ENCODE results near the gene RTN4IP1. TPM values are rescaled to one million over a fixed set of nuclear protein-coding genes. Genes with fewer than 3 reads are reported as not detected.

The RTN4IP1 gene
- total RNA-seq, 4 donors from 2014 or later = 9.1 to 19.1 (median 13.1) TPM

- no peak for DNase-seq
- Histone ChIP-seq H3K4me1 (no peaks in the 10 kb centered on the region), H3K27ac (no peak overlapping the region), H3K4me3 (no peak overlapping the region), H3K36me3 (peaks cover 0 to 7% (median 2%) of the 10 kb centered on the region in 4 donors), H3K27me3 (no peaks in the 10 kb centered on the region), H3K9me3 (no peaks in the 10 kb centered on the region)
- intact Hi-C loops (cut with DNase I; ENCODE audit: low total_unique reads) (no loop called here), in situ Hi-C loops (cut with MboI; ENCODE audit: low pct_ligation_motif_present in 1 of 4, low pct_unique_long_range_greater_than_20kb in 1 of 4, low sequenced_read_pairs in 3 of 4) (no loop called here)
- TF ChIP-seq CTCF (IDR thresholded peaks at IDR 0.05) (no peak), POLR2AphosphoS5 (IDR thresholded peaks at IDR 0.05) (no peak), POLR2A (IDR thresholded peaks at IDR 0.05) (no peak), EP300 (IDR thresholded peaks at IDR 0.05; ENCODE audit: low read depth) (no peak)
- WGBS, 2 donors (ENCODE audit: low coverage in 1 of 2) = 52 to 80% methylated on average over 1 to 2 of the region's 2 CpGs
Measured at GRCh38 chr6:106534564-106534982, 94.7 kb downstream of the RTN4IP1 start.

- Histone ChIP-seq H3K27ac (no peak overlapping the region), H3K27me3 (no peaks in the 10 kb centered on the region), H3K9me3 (no peaks in the 10 kb centered on the region), H3K4me1 (no peaks in the 10 kb centered on the region), H3K36me3 (peaks cover 0 to 13% (median 2%) of the 10 kb centered on the region in 4 donors), H3K4me3 (no peak overlapping the region)
- in situ Hi-C loops (cut with MboI; ENCODE audit: low pct_ligation_motif_present in 1 of 4, low pct_unique_long_range_greater_than_20kb in 1 of 4, low sequenced_read_pairs in 3 of 4) = no loop called here
- DNase-seq = no peak
- TF ChIP-seq EP300 (IDR thresholded peaks at IDR 0.05; ENCODE audit: low read depth) = no peak
- TF ChIP-seq CTCF (IDR thresholded peaks at IDR 0.05) = no peak
- TF ChIP-seq POLR2AphosphoS5 (IDR thresholded peaks at IDR 0.05) = no peak
- no peak for TF ChIP-seq POLR2A (IDR thresholded peaks at IDR 0.05)
- intact Hi-C loops (cut with DNase I; ENCODE audit: low total_unique reads) = no loop called here
- WGBS, 2 donors (ENCODE audit: low coverage in 1 of 2) = 0 to 50% methylated on average over 1 of the region's 1 CpG
Measured at GRCh38 chr6:106534004-106534403, 95.3 kb downstream of the RTN4IP1 start.

GRCh38 chr6:106533054-106533453 is 96.2 kb downstream of the RTN4IP1 start:
- no peaks in the 10 kb centered on the region for H3K9me3 ChIP-seq
- in situ Hi-C loops (cut with MboI; ENCODE audit: low pct_ligation_motif_present in 1 of 4, low pct_unique_long_range_greater_than_20kb in 1 of 4, low sequenced_read_pairs in 3 of 4) (no loop called here), intact Hi-C loops (cut with DNase I; ENCODE audit: low total_unique reads) (no loop called here)
- H3K36me3 ChIP-seq = peaks cover 0 to 16% (median 2%) of the 10 kb centered on the region in 4 donors
- TF ChIP-seq POLR2AphosphoS5 (IDR thresholded peaks at IDR 0.05) = no peak
- no peak for TF ChIP-seq CTCF (IDR thresholded peaks at IDR 0.05)
- no peak for TF ChIP-seq POLR2A (IDR thresholded peaks at IDR 0.05)
- no peak for TF ChIP-seq EP300 (IDR thresholded peaks at IDR 0.05; ENCODE audit: low read depth)
- no peaks in the 10 kb centered on the region for H3K27me3 ChIP-seq
- H3K27ac ChIP-seq = no peak overlapping the region
- H3K4me1 ChIP-seq = no peaks in the 10 kb centered on the region
- no peak overlapping the region for H3K4me3 ChIP-seq
- WGBS, 2 donors (ENCODE audit: low coverage in 1 of 2) = 50 to 77% methylated on average over 4 to 5 of the region's 5 CpGs
- DNase-seq = no peak

GRCh38 chr6:106530502-106530901 is 98.8 kb downstream of the RTN4IP1 start:
- Histone ChIP-seq H3K4me3 (no peak overlapping the region), H3K36me3 (peaks cover 0 to 16% (median 2%) of the 10 kb centered on the region in 4 donors)
- 92 to 100% methylated on average over 1 of the region's 1 CpG for WGBS, 2 donors (ENCODE audit: low coverage in 1 of 2)

More at GRCh38 chr6:106530502-106530901, 98.8 kb downstream of the RTN4IP1 start:
- TF ChIP-seq EP300 (IDR thresholded peaks at IDR 0.05; ENCODE audit: low read depth) (no peak), POLR2A (IDR thresholded peaks at IDR 0.05) (no peak), CTCF (IDR thresholded peaks at IDR 0.05) (no peak), POLR2AphosphoS5 (IDR thresholded peaks at IDR 0.05) (no peak)
- Histone ChIP-seq H3K4me1 (peaks cover 0 to 8% (median 6%) of the 10 kb centered on the region in 4 donors), H3K27ac (no peak overlapping the region), H3K9me3 (no peaks in the 10 kb centered on the region), H3K27me3 (no peaks in the 10 kb centered on the region)
- in situ Hi-C loops (cut with MboI; ENCODE audit: low pct_ligation_motif_present in 1 of 4, low pct_unique_long_range_greater_than_20kb in 1 of 4, low sequenced_read_pairs in 3 of 4) = no loop called here
- intact Hi-C loops (cut with DNase I; ENCODE audit: low total_unique reads) = no loop called here
- no peak for DNase-seq

Measured in transverse colon (tissue), 4 donors.